ENCODE results near the gene HECW1.

Gene HECW1

GRCh38 chr7:43385856-43386255, 273.4 kb downstream of the HECW1 start:
- no peak overlapping the region for H3K27ac ChIP-seq (ENCODE audit: extremely low read depth, low read depth, low read length)
- H3K4me1 ChIP-seq (ENCODE audit: control insufficient read depth, insufficient read depth, low read length) = no peaks in the 10 kb centered on the region
- POLR2A ChIA-PET = no interaction called here
- no peaks in the 10 kb centered on the region for H3K9me3 ChIP-seq (ENCODE audit: control insufficient read depth, insufficient read depth, low read depth, low read length)
- CTCF ChIA-PET = interaction anchor here (0.9 kb wide), 1 partner anchor 11 kb away, joined by 3 read pairs; no protein-coding TSS in a partner anchor
- no peak overlapping the region for H3K4me3 ChIP-seq (ENCODE audit: low read depth, low read length)
- H3K36me3 ChIP-seq (ENCODE audit: control insufficient read depth in 2 of 2, insufficient read depth in 1 of 2, low read length in 2 of 2) = no peaks in the 10 kb centered on the region
- TF ChIP-seq ZNF48 (tag by site-specific recombination; IDR thresholded peaks at IDR 0.05) (no peak), SETDB1 (IDR thresholded peaks at IDR 0.05; ENCODE audit: insufficient read length, low read length) (peak; percentile 29)

GRCh38 chr7:43387932-43388331, 275.5 kb downstream of the HECW1 start:
- no peaks in the 10 kb centered on the region for H3K9me3 ChIP-seq (ENCODE audit: control insufficient read depth, insufficient read depth, low read depth, low read length)
- ChIA-PET POLR2A (no interaction called here), CTCF (no interaction called here)

GRCh38 chr7:43390576-43390975, 278.1 kb downstream of the HECW1 start:
- ChIA-PET CTCF (no interaction called here), POLR2A (no interaction called here)
- TF ChIP-seq BCL6B (tag by site-specific recombination; IDR thresholded peaks at IDR 0.05) (no peak), ZNF707 (tag by site-specific recombination; IDR thresholded peaks at IDR 0.05) (no peak), ZNF776 (tag by site-specific recombination; IDR thresholded peaks at IDR 0.05; ENCODE audit: borderline replicate concordance) (no peak), ZNF623 (tag by site-specific recombination; IDR thresholded peaks at IDR 0.05) (no peak), ZNF530 (tag by site-specific recombination; IDR thresholded peaks at IDR 0.05; ENCODE audit: low read depth) (no peak), ZNF350 (tag by site-specific recombination; IDR thresholded peaks at IDR 0.05) (no peak), HOXD13 (CRISPR knock-in tag; IDR thresholded peaks at IDR 0.05; ENCODE audit: borderline replicate concordance) (no peak), SCRT1 (tag by site-specific recombination; IDR thresholded peaks at IDR 0.05; ENCODE audit: borderline replicate concordance) (no peak), AEBP2 (tag by site-specific recombination; IDR thresholded peaks at IDR 0.05; ENCODE audit: borderline replicate concordance) (no peak), ZNF302 (tag by site-specific recombination; IDR thresholded peaks at IDR 0.05; ENCODE audit: low read depth) (no peak), ZNF155 (tag by site-specific recombination; IDR thresholded peaks at IDR 0.05) (no peak), ZSCAN30 (tag by site-specific recombination; IDR thresholded peaks at IDR 0.05) (no peak)
- H3K36me3 ChIP-seq (ENCODE audit: control insufficient read depth in 2 of 2, insufficient read depth in 1 of 2, low read length in 2 of 2) = no peaks in the 10 kb centered on the region
- H3K9me3 ChIP-seq (ENCODE audit: control insufficient read depth, insufficient read depth, low read depth, low read length) = no peaks in the 10 kb centered on the region
- H3K4me3 ChIP-seq (ENCODE audit: low read depth, low read length) = no peak overlapping the region
- no peaks in the 10 kb centered on the region for H3K4me1 ChIP-seq (ENCODE audit: control insufficient read depth, insufficient read depth, low read length)
- no peak overlapping the region for H3K27ac ChIP-seq (ENCODE audit: extremely low read depth, low read depth, low read length)

More at GRCh38 chr7:43387932-43388331, 275.5 kb downstream of the HECW1 start:
- Histone ChIP-seq H3K4me1 (ENCODE audit: control insufficient read depth, insufficient read depth, low read length) (no peaks in the 10 kb centered on the region), H3K27ac (ENCODE audit: extremely low read depth, low read depth, low read length) (no peak overlapping the region), H3K4me3 (ENCODE audit: low read depth, low read length) (no peak overlapping the region), H3K36me3 (ENCODE audit: control insufficient read depth in 2 of 2, insufficient read depth in 1 of 2, low read length in 2 of 2) (no peaks in the 10 kb centered on the region)
- TF ChIP-seq ZNF521 (tag by site-specific recombination; IDR thresholded peaks at IDR 0.05) = no peak
- no peak for TF ChIP-seq ZNF701 (tag by site-specific recombination; IDR thresholded peaks at IDR 0.05)
- no peak for TF ChIP-seq PATZ1 (tag by site-specific recombination; IDR thresholded peaks at IDR 0.05)
- no peak for TF ChIP-seq ZNF560 (tag by site-specific recombination; IDR thresholded peaks at IDR 0.05; ENCODE audit: borderline replicate concordance)
- no peak for TF ChIP-seq CTCF (tag by site-specific recombination; IDR thresholded peaks at IDR 0.05)
- TF ChIP-seq SP7 (tag by site-specific recombination; IDR thresholded peaks at IDR 0.05) = no peak
- no peak for TF ChIP-seq ZNF629 (tag by site-specific recombination; IDR thresholded peaks at IDR 0.05)
- TF ChIP-seq ZNF596 (tag by site-specific recombination; IDR thresholded peaks at IDR 0.05) = no peak
- TF ChIP-seq ZNF202 (tag by site-specific recombination; IDR thresholded peaks at IDR 0.05; ENCODE audit: borderline replicate concordance) = no peak
- TF ChIP-seq ZNF785 (tag by site-specific recombination; IDR thresholded peaks at IDR 0.05) = no peak
- TF ChIP-seq MYNN (tag by site-specific recombination; IDR thresholded peaks at IDR 0.05; ENCODE audit: borderline replicate concordance) = no peak
- TF ChIP-seq REPIN1 (tag by site-specific recombination; IDR thresholded peaks at IDR 0.05; ENCODE audit: low read depth) = no peak
- no peak for TF ChIP-seq ZNF274 (IDR thresholded peaks at IDR 0.05; ENCODE audit: low read length)
- no peak for TF ChIP-seq ZNF274 (tag by site-specific recombination; IDR thresholded peaks at IDR 0.05; ENCODE audit: borderline replicate concordance)
- no peak for TF ChIP-seq ZNF621 (tag by site-specific recombination; IDR thresholded peaks at IDR 0.05)
